K562 (cell line): Measurements from ENCODE around the gene OR9I1. TPM values are rescaled to one million over a fixed set of nuclear protein-coding genes. Genes with fewer than 3 reads are reported as not detected.

Source experiments
- ATAC-seq: fragments of 200-7000 bp; cut with Tn5 transposase; 3 replicates; pipeline ENCODE4 v1.9.1; 2020; ENCODE audit warnings: moderate library complexity
- BruUV-seq: library from RNA; stranded (reverse); fragments of 400-500 nt; replicated peaks from 2 replicates; lab custom pipeline; 2021; lab: Mats Ljungman, UMichigan
- CTCF ChIA-PET: fragments of 300-600 bp; formaldehyde crosslinking; extraction: SDS; loops from one replicate; lab custom pipeline; 2021; ENCODE audit warnings: low intra/inter-chr PET ratio; lab: Yijun Ruan, JAX
- POLR2A ChIA-PET: fragments of 300-600, 350-650 bp; sonication (Branson Sonifier 250); formaldehyde crosslinking; extraction: SDS; loops from one replicate; lab custom pipeline; 2021; ENCODE audit warnings: antibody characterized with exemption, inconsistent platforms; lab: Yijun Ruan, JAX
- DNase-seq, 4 experiments: peaks; one replicate each; pipeline versions ENCODE4 v3.0.0 to v3.0.0-alpha.2; 2011 to 2018; ENCODE audit warnings: low spot score in 3 of 4, mixed read lengths in 3 of 4; ENCODE audit errors: extremely low read depth in 1 of 4
- FAIRE-seq: peaks from 2 replicates; lab custom pipeline; 2011; peaks lifted over from hg19 to GRCh38; lab: Jason Lieb, UNC
- H2AFZ ChIP-seq: 2 replicates; pipeline ENCODE4 v1.6.0; 2011; ENCODE audit warnings: low read depth, low read length, control low read depth, inconsistent platforms
- H3K27ac ChIP-seq: fragments of 200-600 bp; 3 replicates; pipeline ENCODE4 v1.8.0; 2011; ENCODE audit warnings: low read depth, mild to moderate bottlenecking, control low read depth, inconsistent platforms, low read length, moderate library complexity, mixed read lengths; ENCODE audit errors: extremely low read depth
- H3K27me3 ChIP-seq, 2 experiments: fragments of 300-600 bp in 1 of 2; 2 replicates in 1 of 2; 3 replicates in 1 of 2; pipeline versions ENCODE4 v1.6.0 to v1.8.0; 2011; ENCODE audit warnings: inconsistent platforms in 2 of 2, low read length in 2 of 2, mild to moderate bottlenecking in 1 of 2, mixed read lengths in 1 of 2, moderate library complexity in 1 of 2; ENCODE audit not compliant: control insufficient read depth in 2 of 2, insufficient read depth in 2 of 2
- H3K36me3 ChIP-seq: fragments of 300-600 bp; 3 replicates; pipeline ENCODE4 v1.8.0; 2011; ENCODE audit warnings: mild to moderate bottlenecking, low read length, inconsistent platforms; ENCODE audit not compliant: control insufficient read depth, insufficient read depth
- H3K4me1 ChIP-seq, 2 experiments: fragments of 200-600 bp in 1 of 2; replicated peaks in 1 of 2; 2 replicates in 1 of 2; 3 replicates in 1 of 2; pipeline versions ENCODE4 v1.5.1 to v1.8.0; 2011; ENCODE audit warnings: inconsistent platforms in 2 of 2, low read length in 2 of 2, mild to moderate bottlenecking in 1 of 2, mixed read lengths in 1 of 2, moderate library complexity in 1 of 2; ENCODE audit not compliant: control insufficient read depth in 2 of 2, insufficient read depth in 2 of 2
- H3K4me2 ChIP-seq: 2 replicates; pipeline ENCODE4 v1.6.1; 2011; ENCODE audit warnings: low read length, control low read depth, inconsistent platforms, mixed read lengths; ENCODE audit not compliant: insufficient read depth
- H3K4me3 ChIP-seq: fragments of 200-600 bp; sonication (generic), shearing (Covaris generic); 2 replicates; pipeline ENCODE4 v1.5.1; 2016; ENCODE audit warnings: control low read depth, inconsistent platforms
- H3K79me2 ChIP-seq: fragments of 200-600 bp; 3 replicates; pipeline ENCODE4 v1.8.0; 2011; ENCODE audit warnings: low read length, inconsistent platforms; ENCODE audit not compliant: control insufficient read depth, insufficient read depth
- H3K9ac ChIP-seq, 2 experiments: 2 replicates each; pipeline versions ENCODE4 v1.6.0 to v1.6.1; 2011; ENCODE audit warnings: low read depth in 2 of 2, low read length in 2 of 2, control low read depth in 1 of 2, inconsistent platforms in 1 of 2, mild to moderate bottlenecking in 1 of 2, mixed read lengths in 1 of 2; ENCODE audit not compliant: insufficient read depth in 1 of 2
- H3K9me1 ChIP-seq: one replicate; pipeline ENCODE4 v1.6.0; 2011; ENCODE audit warnings: inconsistent platforms, mild to moderate bottlenecking, low read length, moderate library complexity; ENCODE audit not compliant: control insufficient read depth, insufficient read depth
- H3K9me3 ChIP-seq: replicated peaks from 2 replicates; pipeline ENCODE4 v1.5.1; 2011; ENCODE audit warnings: low read depth, low read length, inconsistent platforms; ENCODE audit not compliant: control insufficient read depth, insufficient read depth
- H4K20me1 ChIP-seq: replicated peaks from 2 replicates; pipeline ENCODE4 v1.6.1; 2011; ENCODE audit warnings: low read length, inconsistent platforms, mixed read lengths; ENCODE audit not compliant: control insufficient read depth, insufficient read depth
- C11orf30 ChIP-seq: fragments of 450-650 bp; IDR thresholded peaks from 2 replicates; pipeline ENCODE4 v1.6.1; 2016; ENCODE audit warnings: low read depth, mild to moderate bottlenecking
- E2F1 ChIP-seq: sonication (generic); formaldehyde crosslinking; IDR thresholded peaks from 2 replicates; pipeline ENCODE4 v1.8.1; 2023; ENCODE audit warnings: mild to moderate bottlenecking, missing genetic modification reagents, moderate library complexity
- EZH2 ChIP-seq: IDR thresholded peaks from 2 replicates; pipeline ENCODE4 v1.6.1; 2012; ENCODE audit warnings: low read depth, mild to moderate bottlenecking, inconsistent platforms, low read length, borderline replicate concordance
- HIVEP1 ChIP-seq: fragments of 250-450 bp; sonication (Bioruptor Pico); IDR thresholded peaks from 2 replicates; pipeline ENCODE4 v1.4.0; 2020; ENCODE audit warnings: mild to moderate bottlenecking
- KAT7 ChIP-seq: sonication (generic); formaldehyde crosslinking; IDR thresholded peaks from 2 replicates; pipeline ENCODE4 v1.8.0; 2022; ENCODE audit warnings: missing genetic modification reagents, mild to moderate bottlenecking, borderline replicate concordance
- MED1 ChIP-seq: sonication (generic); formaldehyde crosslinking; IDR thresholded peaks from 2 replicates; pipeline ENCODE4 v1.8.1; 2023; ENCODE audit warnings: missing genetic modification reagents, borderline replicate concordance
- NFRKB ChIP-seq: fragments of 450-650 bp; IDR thresholded peaks from 2 replicates; pipeline ENCODE4 v1.6.1; 2016; ENCODE audit warnings: low read depth
- NFYB ChIP-seq: IDR thresholded peaks from 2 replicates; pipeline ENCODE4 v1.6.1; 2011; ENCODE audit warnings: mild to moderate bottlenecking, moderate library complexity; ENCODE audit not compliant: insufficient read length; ENCODE audit errors: extremely low read depth
- SNRNP70 ChIP-seq: fragments of 200-400 bp; formaldehyde crosslinking; optimal IDR thresholded peaks from 2 replicates; pipeline ENCODE3; 2017; ENCODE audit warnings: low read depth, low read length
- XRCC5 ChIP-seq: fragments of 200-400 bp; formaldehyde crosslinking; IDR thresholded peaks from 2 replicates; pipeline ENCODE4 v1.6.1; 2017; ENCODE audit warnings: low read depth, mild to moderate bottlenecking, low read length
- ZNF644 ChIP-seq: fragments of 200-800 bp; sonication (Bioruptor generic); IDR thresholded peaks from 2 replicates; pipeline ENCODE4 v1.6.1; 2016; ENCODE audit warnings: low read depth, missing genetic modification characterization, missing compliant biosample characterization
- ZNF780A ChIP-seq: fragments of 250-450 bp; sonication (Bioruptor Pico); IDR thresholded peaks from 2 replicates; pipeline ENCODE4 v1.5.0; 2021; ENCODE audit warnings: mild to moderate bottlenecking
- WGBS: fragments of 100-300 bp; shearing (Covaris generic); methylation state at CpG from one replicate; pipeline ENCODE4 v1.1.6; 2016; ENCODE audit warnings: low coverage, mixed read lengths; ENCODE audit not compliant: insufficient coverage; ENCODE audit errors: missing lambda C conversion rate; 5-methylcytosine and 5-hydroxymethylcytosine counted together
- in situ Hi-C: fragments of 300-500 bp; cut with MboI; formaldehyde crosslinking; loops from 4 replicates; pipeline ENCODE4 v1.15.0; 2018; ENCODE audit warnings: inconsistent platforms, mixed read lengths
- intact Hi-C: fragments of 100-400 bp; cut with micrococcal nuclease; formaldehyde crosslinking; loops from 2 replicates; pipeline ENCODE4 v1.14.2; 2022
- polyA plus RNA-seq, 8 experiments: library from polyadenylated mRNA; depleted of rRNA in 4 of 8; stranded (reverse) in 5 of 8; unstranded in 3 of 8; fragments of >200 nt; fragmentation: Nextera tagmentation in 2 of 8; fragmentation: Illumina TruSeq in 1 of 8; extraction: Ambion mirVana in 2 of 8; extraction: Trizol in 1 of 8; gene quantifications; 2 replicates each; pipeline versions ENCODE4 v1.2.1 to v1.2.3, GENCODE V29; 2011 to 2014; ENCODE audit warnings: inconsistent platforms in 1 of 8, missing spikeins in 1 of 8
- total RNA-seq, 7 experiments: library from RNA; depleted of rRNA in 6 of 7; stranded (reverse); fragments of >200 nt in 6 of 7; fragmentation: Illumina TruSeq in 2 of 7; extraction: Trizol in 2 of 7; gene quantifications; 2 replicates each; pipeline versions ENCODE4 v1.2.1 to v1.2.3, GENCODE V29; 2011 to 2021; ENCODE audit warnings: low replicate concordance in 1 of 7

Gene OR9I1
- total and polyA plus RNA-seq, 9 of the 15 experiments (the other 6 are each of a cell fraction or from before 2014, with no cell fraction given) = not detected

DNA sequence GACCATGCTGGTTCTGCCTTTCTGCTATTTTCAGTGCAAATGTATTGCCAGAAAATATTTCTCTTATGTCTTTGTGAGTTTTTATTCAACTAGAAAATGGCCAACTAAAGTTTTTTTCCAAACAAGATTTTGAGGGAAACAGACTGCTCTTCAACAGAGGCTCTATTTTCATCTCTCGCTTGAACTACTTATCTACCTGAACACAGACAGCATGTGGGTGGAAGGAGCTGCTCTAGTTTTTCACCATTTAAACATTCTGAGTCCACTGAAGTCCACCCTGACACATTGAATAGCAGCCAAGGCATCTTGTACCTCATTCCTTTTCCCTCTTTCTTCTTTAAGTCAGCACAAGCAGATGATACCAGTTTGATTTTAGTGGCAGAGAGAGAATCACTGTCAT lies 9.8 kb upstream of the OR9I1 start:
- Histone ChIP-seq H2AFZ (no peak overlapping the region), H3K9me1 (no peaks in the 10 kb centered on the region), H3K9ac (no peak overlapping the region), H3K36me3 (no peaks in the 10 kb centered on the region), H3K4me3 (no peak overlapping the region), H4K20me1 (no peaks in the 10 kb centered on the region), H3K4me2 (no peak overlapping the region), H3K9me3 (no peaks in the 10 kb centered on the region), H3K4me1 (no peaks in the 10 kb centered on the region), H3K27me3 (no peaks in the 10 kb centered on the region), H3K79me2 (no peaks in the 10 kb centered on the region), H3K27ac (no peak overlapping the region)
- FAIRE-seq (no peak), ATAC-seq (no peak), DNase-seq (no peak)
- no TSS peak for BruUV-seq
- in situ Hi-C loops (no loop called here), intact Hi-C loops (no loop called here)
- 0% methylated on average over 1 of the region's 1 CpG for WGBS
- ChIA-PET CTCF (no interaction called here), POLR2A (interaction anchor here (0.7 kb wide), 1 partner anchor 615 kb away, joined by 3 read pairs; no protein-coding TSS in a partner anchor)
- TF ChIP-seq C11orf30 = no peak
- no peak for TF ChIP-seq E2F1 (CRISPR knock-in tag)
- TF ChIP-seq NFYB = no peak
- no peak for TF ChIP-seq XRCC5
- TF ChIP-seq HIVEP1 (CRISPR knock-in tag) = no peak
- no peak for TF ChIP-seq ZNF644 (tag)
- no peak for TF ChIP-seq EZH2
- no peak for TF ChIP-seq MED1 (CRISPR knock-in tag)
- no peak for TF ChIP-seq NFRKB
- TF ChIP-seq KAT7 (CRISPR knock-in tag) = no peak
- no peak for TF ChIP-seq SNRNP70
- no peak for TF ChIP-seq ZNF780A (CRISPR knock-in tag)
